Parathyroid adenoma (tissue), 2 donors: Measurements from ENCODE around the gene CYB5A.

Experiments used
- H2AFZ ChIP-seq: fragments of 300-600 bp; sonication (generic); one replicate; pipeline ENCODE4 v1.7.0; 2017; ENCODE audit warnings: antibody characterized with exemption, mild to moderate bottlenecking
- H3K27ac ChIP-seq: fragments of 300-600 bp; sonication (generic); one replicate; pipeline ENCODE4 v1.7.0; 2017
- H3K27me3 ChIP-seq: fragments of 300-600 bp; sonication (generic); one replicate; pipeline ENCODE4 v1.7.0; 2017; ENCODE audit warnings: low read length; ENCODE audit not compliant: control insufficient read depth, insufficient read depth
- H3K36me3 ChIP-seq: fragments of 300-600 bp; sonication (generic); one replicate; pipeline ENCODE4 v1.7.0; 2017; ENCODE audit warnings: low read length; ENCODE audit not compliant: control insufficient read depth, insufficient read depth
- H3K4me1 ChIP-seq: fragments of 300-600 bp; sonication (generic); one replicate; pipeline ENCODE4 v1.7.0; 2017; ENCODE audit warnings: control low read depth
- H3K4me2 ChIP-seq: fragments of 300-600 bp; sonication (generic); one replicate; pipeline ENCODE4 v1.7.0; 2017; ENCODE audit warnings: low read length
- H3K4me3 ChIP-seq: fragments of 300-600 bp; sonication (generic); one replicate; pipeline ENCODE4 v1.7.0; 2017; ENCODE audit warnings: low read depth, low read length
- H3K79me2 ChIP-seq: fragments of 300-600 bp; sonication (generic); one replicate; pipeline ENCODE4 v1.7.0; 2017; ENCODE audit warnings: control low read depth
- H3K9ac ChIP-seq: fragments of 300-600 bp; sonication (generic); one replicate; pipeline ENCODE4 v1.7.0; 2017; ENCODE audit warnings: mild to moderate bottlenecking
- H3K9me3 ChIP-seq: fragments of 300-600 bp; sonication (generic); one replicate; pipeline ENCODE4 v1.7.0; 2017; ENCODE audit warnings: low read length; ENCODE audit not compliant: control insufficient read depth
- CTCF ChIP-seq: fragments of 300-600 bp; sonication (generic); IDR thresholded peaks from one replicate; pipeline ENCODE4 v1.7.0; 2017; ENCODE audit warnings: antibody characterized with exemption, mild to moderate bottlenecking
- donor health status: primary hyperparathyroidism.

CYB5A gene

GRCh38 chr18:74251297-74252038 lies 40.3 kb downstream of the CYB5A start:
- Histone ChIP-seq H3K79me2 (no peaks in the 10 kb centered on the region), H3K4me3 (no peak overlapping the region), H3K36me3 (no peaks in the 10 kb centered on the region), H3K4me1 (peaks cover 18% of the 10 kb centered on the region), H3K9me3 (no peaks in the 10 kb centered on the region), H3K4me2 (no peak overlapping the region), H2AFZ (no peak overlapping the region), H3K27ac (peak overlapping the region; percentile 24), H3K27me3 (no peaks in the 10 kb centered on the region), H3K9ac (no peak overlapping the region)
- TF ChIP-seq CTCF, result no peak

- Histone ChIP-seq H3K4me2 (no peak overlapping the region), H3K4me3 (no peak overlapping the region), H3K4me1 (peaks cover 11% of the 10 kb centered on the region), H3K36me3 (no peaks in the 10 kb centered on the region), H3K9me3 (no peaks in the 10 kb centered on the region), H3K9ac (no peak overlapping the region), H3K79me2 (no peaks in the 10 kb centered on the region), H3K27me3 (no peaks in the 10 kb centered on the region), H3K27ac (no peak overlapping the region), H2AFZ (no peak overlapping the region)
- TF ChIP-seq CTCF, result no peak
Observed at GRCh38 chr18:74250131-74250530, 41.6 kb downstream of the CYB5A start.

- no peaks in the 10 kb centered on the region for H3K9me3 ChIP-seq
- no peaks in the 10 kb centered on the region for H3K36me3 ChIP-seq
- H3K9ac ChIP-seq, result no peak overlapping the region
- no peak for TF ChIP-seq CTCF
- no peak overlapping the region for H2AFZ ChIP-seq
- H3K4me1 ChIP-seq, result peaks cover 10% of the 10 kb centered on the region
- H3K79me2 ChIP-seq, result no peaks in the 10 kb centered on the region
- no peaks in the 10 kb centered on the region for H3K27me3 ChIP-seq
- no peak overlapping the region for H3K4me3 ChIP-seq
- no peak overlapping the region for H3K27ac ChIP-seq
- no peak overlapping the region for H3K4me2 ChIP-seq
Observed at GRCh38 chr18:74249181-74249968, 42.4 kb downstream of the CYB5A start.

- Histone ChIP-seq H3K4me2 (no peak overlapping the region), H3K4me3 (no peak overlapping the region), H3K4me1 (peaks cover 10% of the 10 kb centered on the region), H2AFZ (no peak overlapping the region), H3K27me3 (no peaks in the 10 kb centered on the region), H3K9me3 (no peaks in the 10 kb centered on the region), H3K36me3 (no peaks in the 10 kb centered on the region), H3K9ac (no peak overlapping the region), H3K27ac (no peak overlapping the region), H3K79me2 (no peaks in the 10 kb centered on the region)
- TF ChIP-seq CTCF, result no peak
Observed at GRCh38 chr18:74248595-74248994, 43.2 kb downstream of the CYB5A start.
